HEK293 (cell line): ENCODE data around the gene SLC44A5.

Experiments
- CTCF ChIA-PET: fragments of 350-600 bp; formaldehyde crosslinking; extraction: SDS; loops from one replicate; lab custom pipeline; 2021; ENCODE audit warnings: antibody characterized with exemption; lab: Yijun Ruan, JAX
- POLR2A ChIA-PET: fragments of 300-600 bp; formaldehyde crosslinking; extraction: SDS; loops from one replicate; lab custom pipeline; 2020; ENCODE audit warnings: antibody characterized with exemption, inconsistent platforms; lab: Yijun Ruan, JAX
- H3K27ac ChIP-seq: fragments of 200-500 bp; sonication (Bioruptor generic); 2 replicates; pipeline ENCODE4 v1.5.1; 2014; ENCODE audit warnings: low read depth, low read length, control low read depth, inconsistent platforms; ENCODE audit errors: extremely low read depth
- H3K36me3 ChIP-seq, 2 experiments: fragments of 200-500 bp in 1 of 2; sonication (Bioruptor generic) in 1 of 2; 1 replicate in 1 of 2; 2 replicates in 1 of 2; pipeline ENCODE4 v1.5.1; 2014 to 2017; ENCODE audit warnings: inconsistent platforms in 2 of 2, low read length in 2 of 2; ENCODE audit not compliant: control insufficient read depth in 2 of 2, insufficient read depth in 1 of 2
- H3K4me1 ChIP-seq: fragments of 200-500 bp; sonication (Bioruptor generic); 2 replicates; pipeline ENCODE4 v1.5.1; 2014; ENCODE audit warnings: mild to moderate bottlenecking, low read length, inconsistent platforms; ENCODE audit not compliant: control insufficient read depth, insufficient read depth
- H3K4me3 ChIP-seq: 2 replicates; pipeline ENCODE4 v1.5.1; 2011; ENCODE audit warnings: low read depth, mild to moderate bottlenecking, control low read depth, low read length, moderate library complexity
- H3K9me3 ChIP-seq: fragments of 200-500 bp; sonication (Bioruptor generic); 2 replicates; pipeline ENCODE4 v1.5.1; 2014; ENCODE audit warnings: low read depth, low read length, inconsistent platforms; ENCODE audit not compliant: control insufficient read depth, insufficient read depth
- HOXD13 ChIP-seq: sonication (generic); formaldehyde crosslinking; IDR thresholded peaks from 2 replicates; pipeline ENCODE4 v1.8.0; 2022; ENCODE audit warnings: missing genetic modification reagents, borderline replicate concordance
- SP2 ChIP-seq: fragments of 450-650 bp; formaldehyde crosslinking; IDR thresholded peaks from 2 replicates; pipeline ENCODE4 v1.5.1; 2016; ENCODE audit warnings: missing biosample characterization, missing genetic modification characterization
- ZFHX2 ChIP-seq: fragments of 450-650 bp; formaldehyde crosslinking; conservative IDR thresholded peaks from 2 replicates; pipeline ENCODE4 v1.5.1; 2016; ENCODE audit warnings: missing biosample characterization, missing genetic modification characterization
- ZIC2 ChIP-seq: fragments of 450-650 bp; formaldehyde crosslinking; IDR thresholded peaks from 2 replicates; pipeline ENCODE4 v1.5.1; 2016; ENCODE audit warnings: missing biosample characterization, missing genetic modification characterization
- ZNF112 ChIP-seq: fragments of 450-650 bp; formaldehyde crosslinking; IDR thresholded peaks from 2 replicates; pipeline ENCODE4 v1.5.0; 2017; ENCODE audit warnings: missing biosample characterization, missing genetic modification characterization
- ZNF121 ChIP-seq: fragments of 450-650 bp; formaldehyde crosslinking; IDR thresholded peaks from 2 replicates; pipeline ENCODE4 v1.5.1; 2016; ENCODE audit warnings: missing biosample characterization, missing genetic modification characterization
- ZNF140 ChIP-seq: fragments of 450-650 bp; formaldehyde crosslinking; IDR thresholded peaks from 2 replicates; pipeline ENCODE4 v1.5.1; 2016; ENCODE audit warnings: missing biosample characterization, missing genetic modification characterization
- ZNF184 ChIP-seq: fragments of 450-650 bp; IDR thresholded peaks from 2 replicates; pipeline ENCODE4 v1.5.1; 2018; ENCODE audit warnings: missing biosample characterization, mild to moderate bottlenecking, missing genetic modification characterization
- ZNF274 ChIP-seq, 2 experiments: fragments of 200-500 bp in 1 of 2; fragments of 450-650 bp in 1 of 2; sonication (Bioruptor generic) in 1 of 2; formaldehyde crosslinking in 1 of 2; IDR thresholded peaks; 2 replicates each; pipeline versions ENCODE4 v1.5.1 to v1.6.1; 2014 to 2016; ENCODE audit warnings: borderline replicate concordance in 1 of 2, inconsistent platforms in 1 of 2, low read length in 1 of 2, missing biosample characterization in 1 of 2, missing genetic modification characterization in 1 of 2
- ZNF292 ChIP-seq: fragments of 450-650 bp; formaldehyde crosslinking; IDR thresholded peaks from 2 replicates; pipeline ENCODE4 v1.5.1; 2016; ENCODE audit warnings: low read depth, missing biosample characterization, missing genetic modification characterization, borderline replicate concordance
- ZNF324 ChIP-seq: fragments of 450-650 bp; formaldehyde crosslinking; IDR thresholded peaks from 2 replicates; pipeline ENCODE4 v1.5.1; 2016; ENCODE audit warnings: missing biosample characterization, missing genetic modification characterization
- ZNF354C ChIP-seq: fragments of 450-650 bp; formaldehyde crosslinking; IDR thresholded peaks from 2 replicates; pipeline ENCODE4 v1.5.1; 2016; ENCODE audit warnings: missing biosample characterization, missing genetic modification characterization, low read depth, borderline replicate concordance
- ZNF514 ChIP-seq: fragments of 450-650 bp; formaldehyde crosslinking; IDR thresholded peaks from 2 replicates; pipeline ENCODE4 v1.5.1; 2016; ENCODE audit warnings: missing biosample characterization, missing genetic modification characterization
- ZNF596 ChIP-seq: fragments of 450-650 bp; IDR thresholded peaks from 2 replicates; pipeline ENCODE4 v1.5.0; 2018; ENCODE audit warnings: missing biosample characterization, mild to moderate bottlenecking, missing genetic modification characterization, moderate library complexity
- ZNF664 ChIP-seq: fragments of 450-650 bp; formaldehyde crosslinking; IDR thresholded peaks from 2 replicates; pipeline ENCODE4 v1.5.1; 2016; ENCODE audit warnings: missing biosample characterization, missing genetic modification characterization
- ZNF768 ChIP-seq: fragments of 450-650 bp; formaldehyde crosslinking; IDR thresholded peaks from 2 replicates; pipeline ENCODE4 v1.5.1; 2018; ENCODE audit warnings: missing biosample characterization, mild to moderate bottlenecking, missing genetic modification characterization
- TF ChIP-seq, protein P1 (sequence below): fragments of 450-650 bp; formaldehyde crosslinking; IDR thresholded peaks from 2 replicates; pipeline ENCODE4 v1.5.1; 2016; ENCODE audit warnings: missing biosample characterization, missing genetic modification characterization
- TF ChIP-seq, protein P2 (sequence below): fragments of 450-650 bp; IDR thresholded peaks from 2 replicates; pipeline ENCODE4 v1.5.1; 2018; ENCODE audit warnings: missing biosample characterization, mild to moderate bottlenecking, missing genetic modification characterization
- TF ChIP-seq, protein P3 (sequence below): fragments of 450-650 bp; formaldehyde crosslinking; IDR thresholded peaks from 2 replicates; pipeline ENCODE4 v1.5.1; 2017; ENCODE audit warnings: missing biosample characterization, missing genetic modification characterization
- TF ChIP-seq, protein P4 (sequence below): fragments of 450-650 bp; formaldehyde crosslinking; IDR thresholded peaks from 2 replicates; pipeline ENCODE4 v1.5.1; 2016; ENCODE audit warnings: missing biosample characterization, missing genetic modification characterization
- TF ChIP-seq, protein P5 (sequence below): fragments of 450-650 bp; formaldehyde crosslinking; IDR thresholded peaks from 2 replicates; pipeline ENCODE4 v1.5.1; 2017; ENCODE audit warnings: missing biosample characterization, missing genetic modification characterization
- TF ChIP-seq, protein P6 (sequence below): fragments of 450-650 bp; formaldehyde crosslinking; IDR thresholded peaks from 2 replicates; pipeline ENCODE4 v1.5.1; 2016; ENCODE audit warnings: missing biosample characterization, missing genetic modification characterization

Gene SLC44A5

DNA sequence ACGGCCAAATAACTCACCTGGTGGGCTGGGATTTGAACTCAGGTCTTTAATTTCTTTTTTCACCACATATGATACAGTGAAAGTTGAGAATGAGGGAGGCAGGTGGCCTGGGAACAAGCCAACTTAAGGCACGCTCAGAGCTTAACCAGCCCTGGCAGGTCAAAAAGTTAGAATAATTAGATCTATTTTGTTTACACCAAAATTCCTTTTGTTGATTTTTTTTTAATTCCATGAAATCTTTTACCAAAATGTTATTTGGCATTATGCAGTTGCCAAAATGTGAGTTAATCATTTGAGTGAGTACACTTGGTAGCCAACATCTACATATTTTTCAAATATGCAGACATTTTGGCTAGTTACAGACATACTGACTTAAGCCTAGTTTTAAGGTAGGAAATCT, 439.9 kb downstream of the SLC44A5 start:
- H3K4me1 ChIP-seq = no peaks in the 10 kb centered on the region
- no peaks in the 10 kb centered on the region for H3K36me3 ChIP-seq
- H3K9me3 ChIP-seq = no peaks in the 10 kb centered on the region
- H3K27ac ChIP-seq = no peak overlapping the region
- no peak overlapping the region for H3K4me3 ChIP-seq
- ChIA-PET POLR2A (no interaction called here), CTCF (interaction anchor here (0.6 kb wide), 1 partner anchor 261 kb away, joined by 3 read pairs; no protein-coding TSS in a partner anchor)
- TF ChIP-seq, protein P1, sequence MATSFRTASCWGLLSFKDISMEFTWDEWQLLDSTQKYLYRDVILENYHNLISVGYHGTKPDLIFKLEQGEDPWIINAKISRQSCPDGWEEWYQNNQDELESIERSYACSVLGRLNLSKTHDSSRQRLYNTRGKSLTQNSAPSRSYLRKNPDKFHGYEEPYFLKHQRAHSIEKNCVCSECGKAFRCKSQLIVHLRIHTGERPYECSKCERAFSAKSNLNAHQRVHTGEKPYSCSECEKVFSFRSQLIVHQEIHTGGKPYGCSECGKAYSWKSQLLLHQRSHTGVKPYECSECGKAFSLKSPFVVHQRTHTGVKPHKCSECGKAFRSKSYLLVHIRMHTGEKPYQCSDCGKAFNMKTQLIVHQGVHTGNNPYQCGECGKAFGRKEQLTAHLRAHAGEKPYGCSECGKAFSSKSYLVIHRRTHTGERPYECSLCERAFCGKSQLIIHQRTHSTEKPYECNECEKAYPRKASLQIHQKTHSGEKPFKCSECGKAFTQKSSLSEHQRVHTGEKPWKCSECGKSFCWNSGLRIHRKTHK = no peak
- TF ChIP-seq ZNF274 (IDR thresholded peaks at IDR 0.05; ENCODE audit: low read length) = no peak
- TF ChIP-seq ZNF274 (tag by site-specific recombination; IDR thresholded peaks at IDR 0.05; ENCODE audit: borderline replicate concordance) = no peak
- no peak for TF ChIP-seq SP2 (tag by site-specific recombination)
- no peak for TF ChIP-seq ZNF664 (tag by site-specific recombination)
- TF ChIP-seq ZNF354C = no peak
- TF ChIP-seq, protein P2, sequence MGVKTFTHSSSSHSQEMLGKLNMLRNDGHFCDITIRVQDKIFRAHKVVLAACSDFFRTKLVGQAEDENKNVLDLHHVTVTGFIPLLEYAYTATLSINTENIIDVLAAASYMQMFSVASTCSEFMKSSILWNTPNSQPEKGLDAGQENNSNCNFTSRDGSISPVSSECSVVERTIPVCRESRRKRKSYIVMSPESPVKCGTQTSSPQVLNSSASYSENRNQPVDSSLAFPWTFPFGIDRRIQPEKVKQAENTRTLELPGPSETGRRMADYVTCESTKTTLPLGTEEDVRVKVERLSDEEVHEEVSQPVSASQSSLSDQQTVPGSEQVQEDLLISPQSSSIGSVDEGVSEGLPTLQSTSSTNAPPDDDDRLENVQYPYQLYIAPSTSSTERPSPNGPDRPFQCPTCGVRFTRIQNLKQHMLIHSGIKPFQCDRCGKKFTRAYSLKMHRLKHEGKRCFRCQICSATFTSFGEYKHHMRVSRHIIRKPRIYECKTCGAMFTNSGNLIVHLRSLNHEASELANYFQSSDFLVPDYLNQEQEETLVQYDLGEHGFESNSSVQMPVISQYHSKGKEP (tag by site-specific recombination) = no peak
- TF ChIP-seq ZNF292 = no peak
- no peak for TF ChIP-seq ZNF112
- TF ChIP-seq HOXD13 (CRISPR knock-in tag) = no peak
- no peak for TF ChIP-seq ZNF121 (tag by site-specific recombination)
- TF ChIP-seq, protein P3, sequence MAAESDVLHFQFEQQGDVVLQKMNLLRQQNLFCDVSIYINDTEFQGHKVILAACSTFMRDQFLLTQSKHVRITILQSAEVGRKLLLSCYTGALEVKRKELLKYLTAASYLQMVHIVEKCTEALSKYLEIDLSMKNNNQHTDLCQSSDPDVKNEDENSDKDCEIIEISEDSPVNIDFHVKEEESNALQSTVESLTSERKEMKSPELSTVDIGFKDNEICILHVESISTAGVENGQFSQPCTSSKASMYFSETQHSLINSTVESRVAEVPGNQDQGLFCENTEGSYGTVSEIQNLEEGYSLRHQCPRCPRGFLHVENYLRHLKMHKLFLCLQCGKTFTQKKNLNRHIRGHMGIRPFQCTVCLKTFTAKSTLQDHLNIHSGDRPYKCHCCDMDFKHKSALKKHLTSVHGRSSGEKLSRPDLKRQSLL (tag by site-specific recombination) = no peak
- no peak for TF ChIP-seq ZNF514 (tag by site-specific recombination)
- TF ChIP-seq ZNF768 (tag by site-specific recombination) = no peak
- TF ChIP-seq ZIC2 (tag by site-specific recombination) = no peak
- TF ChIP-seq ZNF596 (tag by site-specific recombination) = no peak
- TF ChIP-seq, protein P4, sequence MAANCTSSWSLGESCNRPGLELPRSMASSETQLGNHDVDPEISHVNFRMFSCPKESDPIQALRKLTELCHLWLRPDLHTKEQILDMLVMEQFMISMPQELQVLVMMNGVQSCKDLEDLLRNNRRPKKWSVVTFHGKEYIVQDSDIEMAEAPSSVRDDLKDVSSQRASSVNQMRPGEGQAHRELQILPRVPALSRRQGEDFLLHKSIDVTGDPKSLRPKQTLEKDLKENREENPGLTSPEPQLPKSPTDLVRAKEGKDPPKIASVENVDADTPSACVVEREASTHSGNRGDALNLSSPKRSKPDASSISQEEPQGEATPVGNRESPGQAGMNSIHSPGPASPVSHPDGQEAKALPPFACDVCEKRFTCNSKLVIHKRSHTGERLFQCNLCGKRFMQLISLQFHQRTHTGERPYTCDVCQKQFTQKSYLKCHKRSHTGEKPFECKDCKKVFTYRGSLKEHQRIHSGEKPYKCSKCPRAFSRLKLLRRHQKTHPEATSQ (tag by site-specific recombination) = no peak
- TF ChIP-seq ZNF324 (tag by site-specific recombination) = no peak
- TF ChIP-seq, protein P5, sequence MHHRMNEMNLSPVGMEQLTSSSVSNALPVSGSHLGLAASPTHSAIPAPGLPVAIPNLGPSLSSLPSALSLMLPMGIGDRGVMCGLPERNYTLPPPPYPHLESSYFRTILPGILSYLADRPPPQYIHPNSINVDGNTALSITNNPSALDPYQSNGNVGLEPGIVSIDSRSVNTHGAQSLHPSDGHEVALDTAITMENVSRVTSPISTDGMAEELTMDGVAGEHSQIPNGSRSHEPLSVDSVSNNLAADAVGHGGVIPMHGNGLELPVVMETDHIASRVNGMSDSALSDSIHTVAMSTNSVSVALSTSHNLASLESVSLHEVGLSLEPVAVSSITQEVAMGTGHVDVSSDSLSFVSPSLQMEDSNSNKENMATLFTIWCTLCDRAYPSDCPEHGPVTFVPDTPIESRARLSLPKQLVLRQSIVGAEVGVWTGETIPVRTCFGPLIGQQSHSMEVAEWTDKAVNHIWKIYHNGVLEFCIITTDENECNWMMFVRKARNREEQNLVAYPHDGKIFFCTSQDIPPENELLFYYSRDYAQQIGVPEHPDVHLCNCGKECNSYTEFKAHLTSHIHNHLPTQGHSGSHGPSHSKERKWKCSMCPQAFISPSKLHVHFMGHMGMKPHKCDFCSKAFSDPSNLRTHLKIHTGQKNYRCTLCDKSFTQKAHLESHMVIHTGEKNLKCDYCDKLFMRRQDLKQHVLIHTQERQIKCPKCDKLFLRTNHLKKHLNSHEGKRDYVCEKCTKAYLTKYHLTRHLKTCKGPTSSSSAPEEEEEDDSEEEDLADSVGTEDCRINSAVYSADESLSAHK (tag by site-specific recombination) = no peak

DNA sequence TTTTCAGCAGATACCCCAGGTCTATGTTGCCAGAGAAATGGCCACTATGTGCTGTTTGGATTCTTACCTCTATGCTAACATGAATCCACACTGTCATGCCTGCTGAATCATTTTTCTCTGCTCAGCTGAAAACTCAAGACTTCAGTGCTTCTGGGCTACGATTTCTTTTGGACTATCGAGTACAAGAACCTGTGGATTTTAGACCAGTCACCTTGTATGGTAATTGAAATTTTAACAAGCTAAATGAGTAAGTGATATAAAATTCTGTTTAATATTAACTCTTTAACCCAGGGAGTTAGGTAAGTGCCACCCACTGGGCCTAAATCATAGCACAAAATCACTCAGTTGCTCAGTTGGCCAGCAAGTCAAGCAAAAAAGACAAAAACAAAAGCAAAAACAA, 440.9 kb downstream of the SLC44A5 start:
- H3K27ac ChIP-seq = no peak overlapping the region
- no peaks in the 10 kb centered on the region for H3K36me3 ChIP-seq
- CTCF ChIA-PET = no interaction called here
- POLR2A ChIA-PET = no interaction called here
- no peak for TF ChIP-seq ZNF140 (tag by site-specific recombination)
- TF ChIP-seq, protein P5 (tag by site-specific recombination) = no peak
- TF ChIP-seq, protein P6, sequence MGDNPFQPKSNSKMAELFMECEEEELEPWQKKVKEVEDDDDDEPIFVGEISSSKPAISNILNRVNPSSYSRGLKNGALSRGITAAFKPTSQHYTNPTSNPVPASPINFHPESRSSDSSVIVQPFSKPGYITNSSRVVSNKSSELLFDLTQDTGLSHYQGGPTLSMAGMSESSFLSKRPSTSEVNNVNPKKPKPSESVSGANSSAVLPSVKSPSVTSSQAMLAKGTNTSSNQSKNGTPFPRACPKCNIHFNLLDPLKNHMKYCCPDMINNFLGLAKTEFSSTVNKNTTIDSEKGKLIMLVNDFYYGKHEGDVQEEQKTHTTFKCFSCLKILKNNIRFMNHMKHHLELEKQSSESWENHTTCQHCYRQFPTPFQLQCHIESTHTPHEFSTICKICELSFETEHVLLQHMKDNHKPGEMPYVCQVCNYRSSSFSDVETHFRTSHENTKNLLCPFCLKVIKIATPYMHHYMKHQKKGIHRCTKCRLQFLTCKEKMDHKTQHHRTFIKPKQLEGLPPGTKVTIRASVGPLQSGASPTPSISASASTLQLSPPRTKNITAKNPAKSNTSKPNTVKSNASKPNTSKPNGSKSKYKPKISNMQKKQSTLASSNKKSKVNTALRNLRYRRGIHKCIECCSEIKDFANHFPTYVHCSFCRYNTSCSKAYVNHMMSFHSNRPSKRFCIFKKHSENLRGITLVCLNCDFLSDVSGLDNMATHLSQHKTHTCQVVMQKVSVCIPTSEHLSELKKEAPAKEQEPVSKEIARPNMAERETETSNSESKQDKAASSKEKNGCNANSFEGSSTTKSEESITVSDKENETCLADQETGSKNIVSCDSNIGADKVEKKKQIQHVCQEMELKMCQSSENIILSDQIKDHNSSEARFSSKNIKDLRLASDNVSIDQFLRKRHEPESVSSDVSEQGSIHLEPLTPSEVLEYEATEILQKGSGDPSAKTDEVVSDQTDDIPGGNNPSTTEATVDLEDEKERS (tag by site-specific recombination) = no peak
- no peak for TF ChIP-seq ZFHX2 (tag by site-specific recombination)
- TF ChIP-seq ZNF184 (tag by site-specific recombination) = no peak
- no peak overlapping the region for H3K4me3 ChIP-seq
- no peaks in the 10 kb centered on the region for H3K4me1 ChIP-seq
- H3K9me3 ChIP-seq = no peaks in the 10 kb centered on the region
